Forelimb muscle (tissue), 1 donor: ENCODE results near the gene MCM7. TPM values are rescaled to one million over a fixed set of nuclear protein-coding genes. Genes with fewer than 3 reads are reported as not detected.

ENCODE experiments used
- DNase-seq: peaks from one replicate; pipeline ENCODE4 v3.0.0-alpha.2; 2013; ENCODE audit warnings: low read depth
- polyA plus RNA-seq: library from polyadenylated mRNA; unstranded; fragments of 120-200 nt; gene quantifications from one replicate; pipeline ENCODE4 v1.2.1, GENCODE V29; 2013; ENCODE audit not compliant: insufficient read length

Gene MCM7
- polyA plus RNA-seq, 1 donor: 62.4 TPM

- no peak for DNase-seq
These were observed 7.2 kb downstream of the MCM7 start for GRCh38 chr7:100093925-100094486.

- DNase-seq: no peak
These were observed 7.7 kb downstream of the MCM7 start for GRCh38 chr7:100093498-100093897.

- no peak for DNase-seq
These were observed 8.1 kb downstream of the MCM7 start for GRCh38 chr7:100093054-100093453.

DNA sequence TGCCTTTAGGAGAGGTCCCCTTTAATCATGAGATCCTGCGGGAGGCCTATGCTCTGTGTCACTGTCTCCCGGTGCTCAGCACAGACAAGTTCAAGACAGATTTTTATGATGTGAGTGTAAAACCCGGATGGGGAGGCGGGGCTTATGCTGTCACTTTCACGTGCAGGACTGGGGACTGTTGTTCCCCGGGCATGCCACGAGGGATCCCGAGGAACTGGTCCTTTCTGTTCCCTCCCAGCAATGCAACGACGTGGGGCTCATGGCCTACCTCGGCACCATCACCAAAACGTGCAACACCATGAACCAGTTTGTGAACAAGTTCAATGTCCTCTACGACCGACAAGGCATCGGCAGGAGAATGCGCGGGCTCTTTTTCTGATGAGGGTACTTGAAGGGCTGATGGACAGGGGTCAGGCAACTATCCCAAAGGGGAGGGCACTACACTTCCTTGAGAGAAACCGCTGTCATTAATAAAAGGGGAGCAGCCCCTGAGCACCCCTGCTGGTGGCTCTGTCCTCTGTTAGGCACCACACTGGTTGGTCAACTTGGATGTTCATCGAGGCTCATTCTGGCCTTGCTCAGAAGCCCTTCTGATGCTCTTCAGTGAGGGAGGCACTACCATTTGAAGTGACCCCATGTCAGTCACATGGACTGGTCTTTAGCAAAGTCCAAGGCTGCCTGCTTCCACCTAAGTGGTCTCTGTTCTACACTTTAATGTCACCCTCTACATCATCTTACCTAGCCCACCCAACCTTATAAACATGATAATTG is 9.6 kb downstream of the MCM7 start:
- no peak for DNase-seq

GRCh38 chr7:100090527-100091410 is 10.4 kb downstream of the MCM7 start:
- no peak for DNase-seq

DNA sequence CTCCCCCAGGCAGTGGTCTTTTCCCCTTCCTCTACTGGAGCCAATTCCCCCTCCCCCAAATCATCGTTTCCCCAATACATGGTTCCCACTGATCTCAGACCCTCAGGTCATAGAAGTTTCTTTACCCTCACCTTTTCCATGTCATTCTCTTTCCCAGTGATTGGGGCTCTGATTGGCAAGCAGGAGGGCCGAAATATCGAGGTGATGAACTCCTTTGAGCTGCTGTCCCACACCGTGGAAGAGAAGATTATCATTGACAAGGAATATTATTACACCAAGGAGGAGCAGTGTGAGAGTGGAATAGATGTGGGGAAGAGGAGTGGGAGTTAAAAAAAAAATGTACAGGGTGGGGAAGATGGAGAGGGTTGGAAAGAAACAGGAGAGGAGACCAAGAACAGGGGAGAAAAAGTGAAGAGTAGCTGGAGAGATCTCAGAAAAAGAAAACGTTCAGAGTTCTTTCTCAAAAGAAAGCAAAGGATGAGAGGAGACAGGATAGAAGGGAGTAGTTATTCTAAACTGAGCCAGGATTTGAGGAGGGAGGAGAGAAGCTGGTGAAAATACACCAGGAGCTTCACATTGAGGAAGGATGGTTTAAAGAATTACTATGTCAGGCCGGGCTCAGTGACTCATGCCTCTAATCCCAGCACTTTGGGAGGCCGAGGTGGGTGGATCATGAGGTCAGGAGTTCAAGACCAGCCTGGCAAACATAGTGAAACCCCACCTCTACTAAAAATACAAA is 11.6 kb downstream of the MCM7 start:
- DNase-seq: no peak

DNA sequence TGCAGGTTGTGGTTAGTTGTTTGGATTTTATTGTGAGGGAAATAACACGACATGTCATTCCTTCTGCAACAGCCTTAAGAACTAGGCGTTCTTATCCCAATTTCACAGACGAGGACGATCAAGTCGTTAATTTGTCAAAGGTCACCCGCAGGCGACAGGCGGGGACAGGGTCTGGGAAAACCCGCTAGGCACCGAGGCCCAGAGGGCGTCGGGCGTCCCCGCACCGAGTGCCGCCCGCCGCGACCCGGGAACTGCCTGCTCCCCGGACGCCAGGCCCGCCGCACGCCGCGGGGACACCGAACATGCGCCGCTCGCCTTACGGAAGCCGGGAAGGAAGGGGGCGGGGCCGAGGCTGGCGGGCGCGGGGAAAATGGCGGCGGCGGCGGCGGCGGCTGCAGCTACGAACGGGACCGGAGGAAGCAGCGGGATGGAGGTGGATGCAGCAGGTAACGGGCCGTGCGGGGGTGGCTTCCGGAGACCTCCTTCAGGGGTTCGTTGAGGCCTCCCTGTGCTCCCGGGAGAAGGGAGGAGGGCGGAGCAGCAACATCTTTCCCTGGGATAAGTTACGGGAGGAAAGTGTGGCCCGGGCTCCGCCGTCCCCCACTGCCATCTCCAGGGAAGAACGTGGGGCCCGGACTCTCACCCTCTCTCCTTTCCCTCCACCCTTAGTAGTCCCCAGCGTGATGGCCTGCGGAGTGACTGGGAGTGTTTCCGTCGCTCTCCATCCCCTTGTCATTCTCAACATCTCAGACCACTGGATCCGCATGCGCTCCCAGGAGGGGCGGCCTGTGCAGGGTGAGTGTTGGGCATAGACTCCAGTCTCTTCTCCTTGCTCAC is 12.4 kb downstream of the MCM7 start, which contains the start of gene COPS6:
Gene COPS6, plus strand, starts transcription at position 349 of the 837 bp plus-strand sequence. Its CDS starts 22 bp downstream, at position 371.
- DNase-seq: no peak

- no peak for DNase-seq
These were observed 13.0 kb downstream of the MCM7 start for GRCh38 chr7:100088095-100088620.

- DNase-seq: no peak
These were observed 14.0 kb downstream of the MCM7 start for GRCh38 chr7:100087055-100087750.

GRCh38 chr7:100085515-100085914 is 15.7 kb downstream of the MCM7 start:
- DNase-seq: no peak

DNA sequence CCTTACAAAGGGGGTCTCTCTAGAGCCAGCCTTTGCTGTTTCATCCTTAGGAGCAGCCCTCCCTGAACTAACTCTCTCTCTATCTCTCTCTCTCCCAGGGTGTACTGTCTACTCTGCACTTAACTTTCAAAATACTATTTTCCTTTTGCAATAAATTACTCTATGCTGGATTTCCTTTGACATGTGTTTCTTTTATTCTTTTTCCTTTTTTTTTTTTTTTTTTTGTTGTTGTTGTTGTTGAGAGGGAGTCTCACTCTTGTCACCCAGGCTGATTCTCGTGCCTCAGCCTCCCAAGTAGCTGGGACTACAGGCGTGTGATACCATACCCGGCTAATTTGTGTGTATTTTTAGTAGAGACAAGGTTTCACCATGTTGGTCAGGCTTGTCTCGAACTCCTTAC is 18.2 kb downstream of the MCM7 start:
- no peak for DNase-seq

DNA sequence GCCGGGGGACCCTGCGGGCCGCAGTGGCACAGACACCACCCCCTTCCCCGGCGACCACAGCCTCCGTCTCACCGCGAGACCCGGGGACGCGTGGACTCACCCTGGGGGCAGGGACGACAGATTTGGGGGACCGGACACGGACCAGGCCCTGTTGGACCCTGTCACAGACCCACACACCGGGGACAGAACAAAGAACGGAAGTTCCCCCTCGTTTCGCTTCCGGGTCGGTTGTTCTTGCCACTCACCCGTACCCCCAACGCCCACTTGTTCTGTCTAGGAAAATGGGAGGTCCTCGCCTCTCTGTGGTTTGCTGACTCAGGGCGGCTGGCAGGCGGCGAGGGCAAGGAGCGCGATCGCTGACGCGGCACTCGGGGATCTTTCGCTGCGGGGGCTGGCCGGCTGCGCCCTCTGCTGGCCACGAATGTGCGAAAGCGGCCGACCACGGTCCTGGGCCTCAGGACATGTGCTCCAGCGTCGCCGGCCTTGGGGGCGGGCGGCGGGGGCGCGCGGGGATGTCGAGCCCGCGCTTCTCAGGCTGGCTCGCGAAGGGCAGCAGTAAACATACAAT is 19.6 kb downstream of the MCM7 start, which contains the start of gene ZNF3:
Gene ZNF3, minus strand, starts transcription at position 189 of the 568 bp plus-strand sequence. CDS start 4,366 bp downstream, outside the sequence.
- DNase-seq: peak; percentile 98

DNA sequence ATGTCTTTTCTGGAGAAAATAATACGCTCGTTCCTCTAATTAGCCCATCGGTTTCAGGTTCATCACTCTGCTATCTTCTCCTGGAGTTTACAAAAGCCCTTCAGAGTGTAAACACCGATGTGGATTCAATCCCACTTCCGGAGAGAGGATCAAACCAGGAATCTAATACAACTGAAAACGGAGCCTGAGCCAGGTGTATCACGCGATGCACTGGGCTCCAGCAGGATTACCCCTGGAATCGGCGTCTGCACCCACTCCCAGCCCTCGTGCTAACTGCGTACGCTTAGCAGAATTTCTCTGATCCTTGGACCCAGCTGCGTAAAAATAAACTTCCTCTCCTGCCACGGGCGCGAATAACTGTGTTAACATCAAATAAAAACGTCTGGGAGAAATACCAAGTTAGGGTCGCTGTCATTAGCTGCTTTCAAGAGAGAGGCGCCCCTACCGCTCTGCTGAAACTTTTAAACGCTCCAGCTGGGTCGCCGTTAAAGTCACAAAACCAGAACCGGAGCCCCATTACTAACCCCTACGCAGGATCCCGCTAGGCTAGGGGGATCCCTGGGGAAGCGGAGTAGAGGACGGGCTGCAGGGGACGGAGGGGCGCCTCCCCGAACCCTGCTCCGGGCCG is 20.2 kb downstream of the MCM7 start:
- no peak for DNase-seq

DNA sequence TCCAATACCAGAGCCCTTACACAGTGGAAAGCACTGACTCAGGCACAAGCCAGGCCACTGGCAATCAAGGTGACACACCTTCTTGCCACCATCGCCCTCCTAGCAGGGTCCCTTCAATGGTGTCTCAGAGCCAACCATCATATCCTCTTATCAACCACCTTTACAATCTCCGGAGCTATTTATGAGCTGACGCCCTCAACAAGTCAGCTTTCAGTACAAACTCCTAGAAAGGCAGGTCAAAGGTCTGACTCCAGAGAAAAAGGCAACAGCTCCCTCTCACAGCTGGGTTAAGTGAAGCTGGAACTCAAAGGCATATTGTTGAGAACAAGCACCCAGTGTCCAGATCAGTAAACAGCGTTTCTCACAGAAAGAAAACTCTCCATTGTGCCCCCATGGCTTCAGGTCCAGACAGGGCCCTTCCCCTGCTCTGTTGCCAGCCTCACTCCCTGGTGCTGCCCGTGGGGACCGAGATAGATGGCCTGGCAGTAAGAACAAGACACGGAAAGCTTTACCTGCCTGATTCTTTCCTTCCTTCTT is 22.1 kb downstream of the MCM7 start:
- DNase-seq: no peak

DNA sequence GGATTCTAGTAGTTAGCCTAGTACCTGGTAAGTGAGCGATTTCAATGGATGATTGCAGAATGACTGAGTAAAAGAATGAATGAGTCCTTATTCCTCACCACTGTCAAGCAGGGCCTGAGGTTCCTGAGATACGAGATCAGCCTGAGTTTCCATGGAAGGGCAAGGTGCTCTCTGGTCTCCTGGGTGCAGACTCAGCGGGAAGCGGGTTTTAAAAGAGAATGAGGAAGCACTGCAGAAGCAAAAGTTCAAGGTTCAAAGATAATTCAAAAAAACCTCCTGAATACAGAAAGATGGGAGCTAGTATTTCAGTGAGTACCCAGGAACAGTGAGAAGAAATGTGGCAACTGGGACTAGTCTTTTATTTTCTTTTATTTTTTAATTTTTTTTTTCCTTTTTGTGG is 24.0 kb downstream of the MCM7 start:
- no peak for DNase-seq

- no peak for DNase-seq
These were observed 25.8 kb downstream of the MCM7 start for GRCh38 chr7:100075418-100075817.

GRCh38 chr7:100074841-100075240 is 26.4 kb downstream of the MCM7 start:
- DNase-seq: no peak

- no peak for DNase-seq
These were observed 28.7 kb downstream of the MCM7 start for GRCh38 chr7:100072462-100072861.
